ENCODE results near the gene TAOK1.

The TAOK1 gene

GRCh38 chr17:29571883-29572681, 181.9 kb downstream of the TAOK1 start:
- no peak for DNase-seq

GRCh38 chr17:29572691-29573557, 182.8 kb downstream of the TAOK1 start:
- DNase-seq, result peak; percentile 50

GRCh38 chr17:29573558-29573869, 183.4 kb downstream of the TAOK1 start:
- DNase-seq, result no peak

GRCh38 chr17:29573871-29574731, 183.9 kb downstream of the TAOK1 start:
- no peak for DNase-seq

- no peak for DNase-seq
Observed at GRCh38 chr17:29574732-29575510, 184.8 kb downstream of the TAOK1 start.

- DNase-seq, result no peak
Observed at GRCh38 chr17:29575511-29576213, 185.5 kb downstream of the TAOK1 start.

GRCh38 chr17:29576214-29577000, 186.2 kb downstream of the TAOK1 start:
- DNase-seq, result no peak

- DNase-seq, result no peak
Observed at GRCh38 chr17:29577001-29577370, 186.8 kb downstream of the TAOK1 start.

GRCh38 chr17:29577385-29578211, 187.4 kb downstream of the TAOK1 start:
- no peak for DNase-seq

- DNase-seq, result no peak
Observed at GRCh38 chr17:29578626-29579485, 188.7 kb downstream of the TAOK1 start.

- peak; percentile 90 for DNase-seq
Observed at GRCh38 chr17:29579866-29580771, 190.0 kb downstream of the TAOK1 start.

GRCh38 chr17:29581583-29582253, 191.6 kb downstream of the TAOK1 start:
- no peak for DNase-seq

- DNase-seq, result no peak
Observed at GRCh38 chr17:29582254-29582765, 192.1 kb downstream of the TAOK1 start.

- DNase-seq, result no peak
Observed at GRCh38 chr17:29582772-29583171, 192.6 kb downstream of the TAOK1 start.

- no peak for DNase-seq
Observed at GRCh38 chr17:29583324-29584248, 193.4 kb downstream of the TAOK1 start.

Data from stimulated activated CD4-positive, alpha-beta T cell treated with anti-CD3 and anti-CD28 coated beads, Interleukin-1b, Interleukin-23, amount 100 ng/mL, for 48 hours (primary cell).